Transverse colon (tissue), 4 donors: ENCODE measurements around the gene PDAP1. TPM values are rescaled to one million over a fixed set of nuclear protein-coding genes. Genes with fewer than 3 reads are reported as not detected.
"Not testable (repeated sequence)": the region's sequence is repeated elsewhere in the genome, so short reads cannot be mapped to it uniquely, and the experiment has no call there.

Experiments
- DNase-seq: peaks from one replicate; pipeline ENCODE4 v3.0.0-alpha.2; 2019
- H3K27ac ChIP-seq, 4 donors: fragments of 200-600 bp; sonication (generic); 2 replicates each; pipeline ENCODE4 v1.5.1; 2016 to 2018; ENCODE audit warnings: inconsistent platforms in 4 of 4
- H3K27me3 ChIP-seq: fragments of 200-600 bp; sonication (generic); 2 replicates; pipeline ENCODE4 v1.5.1; 2017; ENCODE audit warnings: inconsistent platforms
- H3K36me3 ChIP-seq, 4 donors: fragments of 200-600 bp; sonication (generic); 2 replicates each; pipeline ENCODE4 v1.5.1; 2017 to 2019; ENCODE audit warnings: inconsistent platforms in 4 of 4
- H3K4me1 ChIP-seq, 4 donors: fragments of 200-600 bp; sonication (generic); 2 replicates each; pipeline ENCODE4 v1.5.1; 2017 to 2020; ENCODE audit warnings: inconsistent platforms in 4 of 4
- H3K4me3 ChIP-seq, 4 donors: fragments of 200-600 bp; sonication (generic); 1 replicate in 1 of 4; 2 replicates in 3 of 4; pipeline versions ENCODE4 v1.5.1 to v1.6.1; 2017 to 2019; ENCODE audit warnings: inconsistent platforms in 4 of 4
- H3K9me3 ChIP-seq, 2 donors: fragments of 200-600 bp; sonication (generic); 2 replicates each; pipeline ENCODE4 v1.5.1; 2017 to 2019; ENCODE audit warnings: inconsistent platforms in 2 of 2
- EP300 ChIP-seq: sonication (generic); formaldehyde crosslinking; IDR thresholded peaks from one replicate; pipeline ENCODE4 v1.6.1; 2017; ENCODE audit warnings: antibody characterized with exemption, low read depth
- POLR2A ChIP-seq: fragments of 450-650 bp; IDR thresholded peaks from one replicate; pipeline ENCODE4 v1.6.1; 2016; ENCODE audit warnings: antibody characterized with exemption, mild to moderate bottlenecking, moderate library complexity
- POLR2AphosphoS5 ChIP-seq, 3 donors: sonication (generic); formaldehyde crosslinking; IDR thresholded peaks; one replicate each; pipeline ENCODE4 v1.6.1; 2016; ENCODE audit warnings: antibody characterized with exemption in 3 of 3
- WGBS, 2 donors: methylation state at CpG; one replicate each; pipeline ENCODE4 v1.1.5; 2018; ENCODE audit warnings: low coverage in 1 of 2; 5-methylcytosine and 5-hydroxymethylcytosine counted together
- in situ Hi-C, 4 donors: fragments of 200-750 bp; cut with MboI; loops; one replicate each; pipeline versions ENCODE4 v1.15.0 to v1.15.1; 2017; ENCODE audit warnings: low sequenced_read_pairs in 3 of 4, low pct_ligation_motif_present in 1 of 4, low pct_unique_long_range_greater_than_20kb in 1 of 4
- intact Hi-C: fragments of 100-400 bp; cut with DNase I; formaldehyde crosslinking; loops from one replicate; pipeline ENCODE4 v1.15.1; 2023; ENCODE audit warnings: low total_unique reads
- total RNA-seq, 4 donors: library from RNA; depleted of rRNA; stranded (reverse); fragments of >200 nt; gene quantifications; one replicate each; pipeline ENCODE4 v1.1.0, GENCODE V29; 2016
- TF ChIP-seq, protein P1 (sequence below), 5 experiments: fragments of 200-600 bp in 3 of 5; fragments of 450-650 bp in 2 of 5; sonication (generic) in 3 of 5; IDR thresholded peaks; 1 replicate in 2 of 5; 2 replicates in 3 of 5; pipeline ENCODE4 v1.5.1; 2016 to 2017; ENCODE audit warnings: antibody characterized with exemption in 5 of 5, inconsistent platforms in 3 of 5, mild to moderate bottlenecking in 2 of 5, moderate library complexity in 1 of 5

PDAP1 gene
- total RNA-seq, 4 donors from 2014 or later: 27.7 to 54.9 (median 49.9) TPM

DNA sequence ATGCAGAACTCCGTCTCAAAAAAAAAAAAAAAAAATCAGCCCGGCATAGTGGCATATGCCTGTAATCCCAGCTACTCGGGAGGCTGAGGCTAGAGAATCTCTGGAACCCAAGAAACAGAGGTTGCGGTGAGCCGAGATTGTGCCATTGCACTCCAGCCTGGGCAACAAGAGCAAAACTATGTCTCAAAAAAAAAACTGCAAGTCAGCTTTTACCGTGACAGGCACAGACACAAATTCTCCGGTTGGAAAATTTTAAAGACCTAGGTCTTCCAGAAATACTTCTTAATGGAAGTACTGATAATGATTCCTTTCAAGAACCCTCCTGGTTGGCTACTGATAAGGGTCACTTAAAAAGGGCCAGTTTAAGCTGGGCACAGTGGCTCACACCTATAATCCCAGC is 53.3 kb downstream of the PDAP1 start:
- no peak for DNase-seq
- no peaks in the 10 kb centered on the region for H3K9me3 ChIP-seq
- TF ChIP-seq POLR2A (no peak), EP300 (no peak), POLR2AphosphoS5 (IDR thresholded peaks at IDR 0.05) (no peak)
- no peak overlapping the region for H3K27ac ChIP-seq
- H3K4me3 ChIP-seq: no peak overlapping the region
- in situ Hi-C loops: no loop called here
- intact Hi-C loops: no loop called here
- WGBS, 2 donors: 93 to 97% methylated on average over 7 of the region's 7 CpGs
- peaks cover 0 to 75% (median 29%) of the 10 kb centered on the region in 4 donors for H3K36me3 ChIP-seq
- no peaks in the 10 kb centered on the region for H3K27me3 ChIP-seq
- H3K4me1 ChIP-seq: no peaks in the 10 kb centered on the region

DNA sequence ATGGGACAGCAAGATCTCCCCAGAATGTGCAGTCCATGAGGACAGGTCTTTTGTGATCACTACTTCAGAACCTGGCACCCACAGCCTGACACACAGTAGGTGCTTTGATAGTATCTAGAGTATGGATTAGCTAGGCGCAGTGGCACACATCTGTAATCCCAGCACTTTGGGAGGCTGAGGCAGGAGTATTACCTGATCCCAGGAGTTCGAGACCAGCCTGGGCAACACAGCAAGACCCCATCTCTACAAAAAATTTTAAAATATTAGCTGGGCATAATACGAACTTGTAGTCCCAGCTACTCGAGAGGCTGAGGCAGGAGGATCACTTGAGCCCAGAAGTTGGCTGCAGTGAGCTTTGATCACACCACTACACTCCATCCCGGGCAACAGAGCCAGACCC is 56.1 kb downstream of the PDAP1 start:
- 100% methylated on average over 3 to 5 of the region's 5 CpGs for WGBS, 2 donors
- peaks cover 0 to 70% (median 30%) of the 10 kb centered on the region in 4 donors for H3K36me3 ChIP-seq
- in situ Hi-C loops: no loop called here

DNA sequence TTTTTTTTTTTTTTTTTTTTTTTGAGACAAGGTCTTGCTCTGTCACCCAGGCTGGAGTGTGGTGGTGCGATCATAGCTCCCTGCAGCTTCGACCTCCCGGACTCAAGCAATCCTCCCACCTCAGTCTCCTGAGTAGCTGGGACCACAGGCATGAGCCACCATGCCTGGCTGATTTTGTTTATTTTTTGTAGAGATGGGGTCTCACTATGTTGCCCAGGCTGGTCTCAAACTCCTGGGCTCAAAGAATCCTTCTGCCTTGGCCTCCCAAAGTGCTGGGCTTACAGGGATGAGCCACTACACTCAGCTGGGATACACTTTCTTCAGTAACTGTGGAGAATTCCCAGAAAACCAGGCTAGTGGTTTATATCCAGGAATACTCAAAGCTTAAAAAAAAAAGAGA is 57.8 kb downstream of the PDAP1 start:
- intact Hi-C loops, H3K4me1 ChIP-seq, in situ Hi-C loops, H3K27ac ChIP-seq, H3K27me3 ChIP-seq, H3K9me3 ChIP-seq, H3K4me3 ChIP-seq, DNase-seq: not testable (repeated sequence)
- WGBS, 2 donors: 95 to 100% methylated on average over 1 to 3 of the region's 3 CpGs
- peaks cover 0 to 79% (median 30%) of the 10 kb centered on the region in 4 donors for H3K36me3 ChIP-seq

More for the DNA sequence above, 56.1 kb downstream of the PDAP1 start:
- Histone ChIP-seq H3K4me1 (no peaks in the 10 kb centered on the region), H3K27ac (no peak overlapping the region), H3K27me3 (no peaks in the 10 kb centered on the region), H3K9me3 (no peaks in the 10 kb centered on the region), H3K4me3 (no peak overlapping the region)
- DNase-seq: no peak
- no peak for TF ChIP-seq POLR2A
- TF ChIP-seq POLR2AphosphoS5 (IDR thresholded peaks at IDR 0.05): no peak
- TF ChIP-seq, protein P1, sequence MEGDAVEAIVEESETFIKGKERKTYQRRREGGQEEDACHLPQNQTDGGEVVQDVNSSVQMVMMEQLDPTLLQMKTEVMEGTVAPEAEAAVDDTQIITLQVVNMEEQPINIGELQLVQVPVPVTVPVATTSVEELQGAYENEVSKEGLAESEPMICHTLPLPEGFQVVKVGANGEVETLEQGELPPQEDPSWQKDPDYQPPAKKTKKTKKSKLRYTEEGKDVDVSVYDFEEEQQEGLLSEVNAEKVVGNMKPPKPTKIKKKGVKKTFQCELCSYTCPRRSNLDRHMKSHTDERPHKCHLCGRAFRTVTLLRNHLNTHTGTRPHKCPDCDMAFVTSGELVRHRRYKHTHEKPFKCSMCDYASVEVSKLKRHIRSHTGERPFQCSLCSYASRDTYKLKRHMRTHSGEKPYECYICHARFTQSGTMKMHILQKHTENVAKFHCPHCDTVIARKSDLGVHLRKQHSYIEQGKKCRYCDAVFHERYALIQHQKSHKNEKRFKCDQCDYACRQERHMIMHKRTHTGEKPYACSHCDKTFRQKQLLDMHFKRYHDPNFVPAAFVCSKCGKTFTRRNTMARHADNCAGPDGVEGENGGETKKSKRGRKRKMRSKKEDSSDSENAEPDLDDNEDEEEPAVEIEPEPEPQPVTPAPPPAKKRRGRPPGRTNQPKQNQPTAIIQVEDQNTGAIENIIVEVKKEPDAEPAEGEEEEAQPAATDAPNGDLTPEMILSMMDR (IDR thresholded peaks at IDR 0.05): no peak
- no peak for TF ChIP-seq EP300
- intact Hi-C loops: no loop called here

Other genes starting within 250 kb of the PDAP1 start
- gene KPNA7, start 200.5 kb downstream of the PDAP1 start, total RNA-seq: under 1 TPM in 3 of 4 donors, not detected in 1; 0.60 to 0.82 (median 0.64) TPM
- not detected for gene MYH16, start 135.8 kb downstream of the PDAP1 start, total RNA-seq
- 100 to 1,000 TPM; 104 to 186 (median 147) TPM for gene ARPC1A, start 82.7 kb downstream of the PDAP1 start, total RNA-seq
- 100 to 1,000 TPM; 138 to 346 (median 186) TPM for gene ARPC1B, start 33.9 kb downstream of the PDAP1 start, total RNA-seq
- 100 to 1,000 TPM in 1 of 4 donors, 10 to 100 TPM in 2, 1 to 10 TPM in 1; 5.0 to 167 (median 50.1) TPM for gene BUD31, start 372 bp upstream of the PDAP1 start, total RNA-seq
- 10 to 100 TPM in 1 of 4 donors, 1 to 10 TPM in 3; 1.8 to 38.2 (median 5.5) TPM for gene PTCD1, start 30.2 kb upstream of the PDAP1 start, total RNA-seq
- gene CPSF4, start 30.3 kb upstream of the PDAP1 start, total RNA-seq: 10 to 100 TPM; 20.7 to 65.5 (median 24.8) TPM
- 1,000 to 10,000 TPM in 1 of 4 donors, 100 to 1,000 TPM in 2, 10 to 100 TPM in 1; 61.3 to 1,017 (median 295) TPM for gene ATP5MF, start 57.6 kb upstream of the PDAP1 start, total RNA-seq
- gene ZNF789, start 64.3 kb upstream of the PDAP1 start, total RNA-seq: 10 to 100 TPM; 17.2 to 30.7 (median 20.1) TPM
- 10 to 100 TPM; 24.5 to 48.7 (median 38.5) TPM for gene ZNF394, start 91.7 kb upstream of the PDAP1 start, total RNA-seq
- gene ZKSCAN5, start 96.1 kb upstream of the PDAP1 start, total RNA-seq: 1 to 10 TPM; 4.5 to 8.7 (median 5.9) TPM
- 1 to 10 TPM in 2 of 4 donors, under 1 TPM in 1, not detected in 1; 0.40 to 4.2 (median 4.1) TPM for gene FAM200A, start 143.5 kb upstream of the PDAP1 start, total RNA-seq
- 100 to 1,000 TPM; 153 to 304 (median 226) TPM for gene ZNF655, start 150.0 kb upstream of the PDAP1 start, total RNA-seq
- gene TMEM225B, start 189.7 kb upstream of the PDAP1 start, total RNA-seq: 1 to 10 TPM in 1 of 4 donors, under 1 TPM in 1, not detected in 2; 0.68 to 1.6 TPM
- gene ZSCAN25, start 208.3 kb upstream of the PDAP1 start, total RNA-seq: 10 to 100 TPM; 14.6 to 58.7 (median 18.1) TPM